ENCODE data around the gene NECAP2. TPM values are rescaled to one million over a fixed set of nuclear protein-coding genes. Genes with fewer than 3 reads are reported as not detected.

The NECAP2 gene
- 24.4 and 30.8 TPM in 2 replicates for total RNA-seq (2014; rRNA removed; shearing (Covaris generic))
- 18.8 and 19.6 TPM in 2 replicates for polyA plus RNA-seq (2014; cell fraction: nucleus; rRNA removed)

- DNase-seq (ENCODE audit: extremely low read depth, low read depth), result peak; percentile 84
These were observed at the start of gene NECAP2 for GRCh38 chr1:16440470-16441281. Gene NECAP2, plus strand, starts transcription at chr1:16440724. Its CDS starts 38 bp downstream, at chr1:16440762.

GRCh38 chr1:16391411-16391810 lies 49.1 kb upstream of the NECAP2 start:
- no peak for DNase-seq (ENCODE audit: extremely low read depth, low read depth)

GRCh38 chr1:16392740-16393569 lies 47.6 kb upstream of the NECAP2 start:
- DNase-seq (ENCODE audit: extremely low read depth, low read depth), result no peak

GRCh38 chr1:16393570-16394521 lies 46.7 kb upstream of the NECAP2 start:
- no peak for DNase-seq (ENCODE audit: extremely low read depth, low read depth)

GRCh38 chr1:16394977-16395376 lies 45.5 kb upstream of the NECAP2 start:
- DNase-seq (ENCODE audit: extremely low read depth, low read depth), result no peak

- no peak for DNase-seq (ENCODE audit: extremely low read depth, low read depth)
These were observed 43.9 kb upstream of the NECAP2 start for GRCh38 chr1:16396591-16396990.

GRCh38 chr1:16397120-16397519 lies 43.4 kb upstream of the NECAP2 start:
- no peak for DNase-seq (ENCODE audit: extremely low read depth, low read depth)

GRCh38 chr1:16398371-16398953 lies 42.1 kb upstream of the NECAP2 start:
- no peak for DNase-seq (ENCODE audit: extremely low read depth, low read depth)

- no peak for DNase-seq (ENCODE audit: extremely low read depth, low read depth)
These were observed 37.8 kb upstream of the NECAP2 start for GRCh38 chr1:16402742-16403141.

- no peak for DNase-seq (ENCODE audit: extremely low read depth, low read depth)
These were observed 35.1 kb upstream of the NECAP2 start for GRCh38 chr1:16405441-16405840.

- no peak for DNase-seq (ENCODE audit: extremely low read depth, low read depth)
These were observed 33.7 kb upstream of the NECAP2 start for GRCh38 chr1:16406868-16407267.

GRCh38 chr1:16409536-16410152 lies 30.9 kb upstream of the NECAP2 start:
- no peak for DNase-seq (ENCODE audit: extremely low read depth, low read depth)

- no peak for DNase-seq (ENCODE audit: extremely low read depth, low read depth)
These were observed 29.7 kb upstream of the NECAP2 start for GRCh38 chr1:16410803-16411202.

- no peak for DNase-seq (ENCODE audit: extremely low read depth, low read depth)
These were observed 27.3 kb upstream of the NECAP2 start for GRCh38 chr1:16413191-16413590.

- no peak for DNase-seq (ENCODE audit: extremely low read depth, low read depth)
These were observed 21.6 kb upstream of the NECAP2 start for GRCh38 chr1:16418823-16419425.

GRCh38 chr1:16420424-16421118 lies 20.0 kb upstream of the NECAP2 start:
- DNase-seq (ENCODE audit: extremely low read depth, low read depth), result no peak

- no peak for DNase-seq (ENCODE audit: extremely low read depth, low read depth)
These were observed 19.3 kb upstream of the NECAP2 start for GRCh38 chr1:16421201-16421600.

GRCh38 chr1:16422041-16422440 lies 18.5 kb upstream of the NECAP2 start:
- DNase-seq (ENCODE audit: extremely low read depth, low read depth), result no peak
